NCI-H1417 treated with DMSO at 0.1 percent for 48 hours (cell line): ENCODE data around the gene ISM1.

Experiments used
- DNase-seq: peaks from one replicate; lab custom pipeline; 2025; lab: John Stamatoyannopoulos, UW

ISM1 gene

DNA sequence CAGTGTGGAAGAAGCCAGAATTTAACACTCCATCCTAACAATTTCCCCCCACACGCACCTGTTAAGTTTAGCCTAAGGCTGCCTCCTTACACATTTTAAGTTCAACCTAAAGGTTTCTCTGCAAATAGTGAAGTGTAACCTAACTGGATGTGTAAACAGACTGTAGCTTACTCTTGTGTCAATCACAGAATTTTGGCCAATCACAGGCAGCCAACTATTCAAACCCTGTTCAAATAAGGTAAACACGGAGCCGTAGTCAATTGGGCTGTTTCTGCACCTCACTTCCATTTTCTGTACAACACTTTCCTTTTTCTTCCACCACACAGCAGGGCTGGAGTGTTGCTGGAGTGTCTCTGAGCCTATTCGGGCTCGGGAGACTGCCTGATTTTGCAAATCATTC is 92.1 kb downstream of the ISM1 start:
- no peak for DNase-seq

GRCh38 chr20:13317439-13317838 is 96.4 kb downstream of the ISM1 start:
- DNase-seq: no peak

DNA sequence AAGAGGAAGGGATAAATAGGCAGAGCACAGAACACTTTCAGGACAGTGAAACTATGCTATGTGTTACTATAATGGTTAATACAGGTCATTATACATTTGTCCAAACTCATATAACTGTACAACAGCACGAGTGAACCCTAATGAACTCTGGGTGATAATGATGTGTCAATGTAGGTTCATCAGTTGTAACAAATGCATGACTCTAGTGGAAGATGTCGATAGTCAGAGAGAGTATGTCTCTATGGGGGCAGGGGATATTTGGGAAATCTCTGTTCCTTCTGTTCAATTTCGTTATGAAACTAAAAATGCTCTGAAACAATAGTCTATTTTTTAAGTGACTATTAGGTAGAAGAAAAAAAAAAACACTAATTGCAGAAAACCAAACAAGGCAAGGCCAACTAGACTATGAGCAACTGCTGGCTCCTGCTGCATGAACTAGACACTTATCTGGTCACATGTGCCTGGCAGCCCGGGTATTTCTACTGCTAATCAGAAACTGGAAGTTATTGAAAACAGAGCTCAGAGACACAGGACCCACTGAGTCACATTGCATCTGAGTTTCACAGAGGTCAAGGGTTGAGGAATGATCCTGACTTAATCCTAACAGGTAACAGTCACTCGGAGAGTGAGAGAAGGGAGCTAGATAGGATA is 97.9 kb downstream of the ISM1 start:
- no peak for DNase-seq

- no peak for DNase-seq
Observed at GRCh38 chr20:13320702-13321101, 99.6 kb downstream of the ISM1 start.

DNA sequence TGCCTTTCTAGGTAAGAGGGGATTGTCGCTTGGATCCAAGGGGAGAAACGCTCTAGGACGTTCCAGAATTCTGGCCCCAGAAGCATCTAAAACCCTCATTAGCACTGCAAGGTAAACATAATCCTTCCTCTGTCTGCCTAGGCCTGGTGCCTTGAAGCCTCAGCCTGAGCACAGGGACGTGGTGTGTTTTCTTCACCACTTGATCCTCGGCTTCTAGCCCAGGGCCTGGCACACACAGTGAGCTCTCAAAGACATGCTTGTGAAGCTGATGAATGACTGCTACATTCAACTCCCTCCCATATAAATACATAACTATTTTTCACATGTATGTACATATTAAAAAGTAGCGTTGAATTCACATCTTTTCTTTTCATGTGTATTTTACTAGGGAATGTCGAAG is 100.3 kb downstream of the ISM1 start:
- no peak for DNase-seq

- no peak for DNase-seq
Observed at GRCh38 chr20:13322198-13322597, 101.1 kb downstream of the ISM1 start.

DNA sequence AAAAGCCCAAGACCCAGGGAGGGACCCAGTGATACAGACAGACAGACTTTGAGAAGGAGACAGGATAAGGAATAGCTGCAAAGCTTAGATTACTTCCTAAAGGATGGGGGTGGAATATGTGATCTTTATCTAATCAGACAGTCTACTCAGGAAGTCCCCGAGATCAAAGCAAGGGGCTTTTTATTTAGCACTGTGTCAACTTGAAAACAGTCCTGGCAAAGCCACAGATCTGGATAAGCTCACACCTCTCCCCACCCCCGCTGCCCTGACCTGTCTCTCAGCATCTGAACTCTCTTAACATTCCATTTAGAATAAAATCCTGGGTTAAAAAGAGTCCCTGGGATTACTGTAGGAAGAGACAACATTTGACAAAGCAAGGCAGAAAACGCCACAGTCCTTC is 101.5 kb downstream of the ISM1 start:
- no peak for DNase-seq

DNA sequence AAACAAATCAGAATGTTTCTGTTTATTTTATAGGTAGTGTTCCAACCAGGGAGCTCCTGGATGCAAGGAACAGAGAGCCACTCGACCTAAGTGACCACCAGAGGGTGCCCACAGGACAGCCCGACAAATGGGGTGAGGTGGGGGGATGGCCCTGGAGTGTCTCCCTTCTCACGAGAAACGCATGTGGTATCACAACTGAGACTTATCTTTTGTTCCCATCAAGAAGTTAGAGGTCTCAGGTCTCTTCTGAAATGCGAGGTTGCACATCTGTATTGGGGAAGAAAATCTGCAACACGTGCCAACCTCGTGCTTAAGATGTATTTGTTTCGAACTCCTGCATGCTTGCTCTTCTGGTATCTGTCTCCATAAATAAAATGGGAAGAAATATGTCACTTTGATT is 104.0 kb downstream of the ISM1 start:
- no peak for DNase-seq

- no peak for DNase-seq
Observed at GRCh38 chr20:13325796-13326340, 104.8 kb downstream of the ISM1 start.

DNA sequence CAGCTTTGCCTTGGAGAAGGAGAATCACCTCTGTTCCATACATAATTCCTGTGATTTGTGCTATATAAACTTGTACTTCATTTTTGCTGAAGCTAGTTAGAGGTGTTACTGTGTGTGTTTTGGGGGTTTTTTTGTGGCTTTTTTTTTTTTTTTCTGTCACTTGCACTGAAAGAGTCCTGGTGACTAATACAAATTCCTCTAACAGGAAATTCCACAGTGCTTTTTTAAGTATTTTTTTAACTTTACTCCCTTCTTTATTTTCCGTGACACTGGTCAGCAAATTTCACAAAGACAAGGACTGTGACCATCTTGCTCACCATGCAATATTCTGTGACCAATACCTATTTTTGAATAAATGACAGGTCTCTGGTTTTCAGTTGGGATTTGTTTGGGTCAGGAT is 110.5 kb downstream of the ISM1 start:
- no peak for DNase-seq

DNA sequence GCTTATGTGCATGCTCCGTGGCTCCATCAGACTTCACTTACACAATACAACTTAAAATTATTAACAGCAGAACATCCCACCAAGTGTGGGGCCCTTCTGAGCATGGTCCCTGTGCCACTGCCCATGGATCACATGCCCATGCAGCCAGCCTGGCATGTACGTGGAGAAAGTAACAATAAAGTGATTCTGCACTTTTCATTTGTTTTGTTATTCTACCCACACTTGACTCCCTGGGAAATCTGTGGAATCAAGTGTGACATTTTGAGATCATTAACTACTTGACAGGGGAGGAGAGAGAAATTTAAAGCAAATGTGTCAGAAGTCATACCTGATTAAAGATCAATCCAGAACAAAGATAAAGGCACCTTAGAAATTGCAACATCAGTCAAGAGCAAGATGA is 112.0 kb downstream of the ISM1 start:
- DNase-seq: no peak

GRCh38 chr20:13333793-13334192 is 112.7 kb downstream of the ISM1 start:
- no peak for DNase-seq

DNA sequence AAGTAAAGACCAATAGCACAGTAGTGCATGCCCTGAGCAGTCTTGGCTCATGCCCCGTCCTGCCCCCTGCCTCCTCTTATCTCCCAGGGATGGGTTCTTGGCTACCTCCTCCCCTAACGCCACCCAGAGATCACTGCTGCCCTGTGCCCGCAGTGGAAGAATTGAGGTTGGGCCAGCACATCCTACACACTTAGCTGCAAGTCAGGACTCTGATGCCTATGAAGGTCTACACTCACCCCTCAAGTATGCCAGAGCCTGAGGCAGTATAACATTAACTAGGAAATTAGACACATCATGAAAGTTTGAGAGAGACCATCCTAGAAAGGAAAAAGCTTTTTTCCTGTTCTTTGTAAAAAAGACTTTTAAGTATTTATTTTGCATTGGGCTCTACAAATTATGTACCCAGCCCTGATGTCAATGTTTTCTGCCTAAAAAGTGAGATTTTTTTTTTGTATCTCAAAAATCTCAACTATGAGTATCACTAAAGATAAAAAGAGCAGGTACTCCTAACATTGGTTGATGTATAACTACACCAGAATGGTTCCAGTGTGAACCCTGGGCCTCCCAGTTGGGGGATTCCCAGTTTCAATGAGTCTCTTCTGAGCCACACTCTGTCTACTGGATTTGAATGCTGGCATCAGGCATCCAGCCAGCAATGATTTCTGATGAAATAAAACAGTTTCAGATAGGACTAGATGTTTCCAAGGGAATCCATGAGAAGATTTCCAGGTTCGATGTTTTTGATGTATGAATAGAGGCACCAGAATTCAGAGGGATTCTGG is 115.4 kb downstream of the ISM1 start:
- no peak for DNase-seq

DNA sequence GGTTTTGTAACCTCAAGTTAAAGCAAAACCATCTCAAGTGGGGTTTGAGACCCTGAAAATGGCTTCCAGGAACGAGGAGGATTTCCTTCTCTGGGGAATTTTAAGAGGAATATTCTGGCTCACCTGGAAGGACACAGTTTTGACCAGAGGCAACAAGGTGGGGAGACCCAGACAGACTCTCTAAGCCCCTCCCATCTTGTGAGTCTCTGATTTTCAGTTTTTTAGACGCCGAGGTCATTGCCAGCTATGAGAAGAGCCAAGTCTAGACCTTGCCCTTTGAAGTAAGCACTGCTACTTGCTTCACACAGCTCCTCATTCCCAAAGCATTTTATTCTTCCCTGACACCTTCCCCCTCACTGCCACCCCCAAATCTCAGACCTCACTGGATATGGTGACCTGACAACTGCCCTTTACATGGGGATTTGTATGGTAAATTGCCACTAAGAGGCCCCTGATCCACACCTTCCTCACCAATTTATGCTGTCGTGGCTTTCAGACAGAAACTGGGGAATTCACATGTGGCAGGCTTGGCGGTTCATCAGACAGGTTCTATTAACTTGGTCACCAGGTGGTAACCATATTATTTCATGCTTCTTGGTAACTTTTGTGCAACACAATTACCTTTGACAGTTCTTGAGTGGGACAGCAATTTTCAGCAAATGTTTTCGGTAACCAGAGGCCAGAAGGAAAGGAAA is 116.2 kb downstream of the ISM1 start:
- no peak for DNase-seq

DNA sequence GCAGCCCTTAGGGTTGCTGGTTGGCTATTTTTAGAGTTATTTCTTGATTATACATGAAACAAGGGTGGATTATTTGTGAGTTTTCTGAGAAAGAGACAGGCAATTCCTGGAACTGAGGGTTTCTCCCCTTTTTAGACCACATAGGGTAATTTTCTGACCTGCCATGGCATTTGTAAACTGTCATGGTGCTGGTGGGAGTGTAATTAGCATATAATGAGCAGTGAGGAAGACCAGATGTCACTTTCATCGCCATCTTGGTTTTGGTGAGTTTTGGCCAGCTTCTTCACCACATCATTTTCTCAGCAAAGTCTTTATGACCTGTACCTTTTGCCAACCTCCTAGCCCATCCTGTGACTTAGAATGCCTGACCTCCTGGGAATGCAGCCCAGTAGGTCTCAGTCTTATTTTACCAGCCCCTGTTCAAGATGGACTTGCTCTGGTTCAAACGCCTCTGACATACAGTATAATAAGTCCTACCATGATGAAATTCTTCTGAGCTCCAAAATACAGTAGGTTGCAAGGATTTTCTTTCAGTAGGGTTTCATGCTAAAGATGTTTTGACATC is 117.1 kb downstream of the ISM1 start:
- DNase-seq: no peak

DNA sequence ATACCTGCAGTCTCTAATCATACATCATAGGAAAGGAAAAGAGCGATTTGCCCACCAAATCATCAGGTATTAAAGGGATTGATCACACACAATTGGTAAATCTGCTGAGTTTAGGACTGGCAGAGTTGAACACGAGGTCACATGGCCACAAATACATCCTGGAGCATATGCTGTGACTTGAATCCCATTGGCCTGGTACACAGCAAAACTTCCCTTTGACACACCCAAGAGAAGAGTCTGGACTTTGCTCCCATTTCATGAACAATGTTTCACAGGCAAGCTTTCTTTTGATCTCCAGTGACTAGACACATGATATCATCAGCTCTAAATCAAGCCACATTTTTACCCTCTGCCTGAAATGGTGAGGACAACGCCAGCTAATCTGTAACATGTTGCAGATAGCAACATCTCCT is 117.9 kb downstream of the ISM1 start:
- DNase-seq: no peak

DNA sequence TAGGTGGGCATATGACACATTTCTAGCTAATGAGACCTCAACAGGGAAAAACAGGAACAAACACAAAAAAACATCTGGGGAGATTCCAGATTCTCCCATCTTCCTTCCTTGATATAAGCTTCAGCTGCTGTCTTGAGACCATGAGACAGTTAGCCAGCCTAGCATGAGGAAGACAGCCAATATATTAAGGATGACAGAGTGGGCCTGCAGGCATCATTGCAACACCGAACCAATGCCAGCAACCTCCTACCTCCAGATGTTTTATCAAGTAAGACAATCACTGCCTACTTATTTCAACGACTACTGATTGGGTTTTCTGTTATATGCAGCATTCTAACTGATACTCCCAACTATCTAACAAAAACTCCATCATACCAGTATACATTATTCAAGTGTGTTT is 119.0 kb downstream of the ISM1 start:
- no peak for DNase-seq

DNA sequence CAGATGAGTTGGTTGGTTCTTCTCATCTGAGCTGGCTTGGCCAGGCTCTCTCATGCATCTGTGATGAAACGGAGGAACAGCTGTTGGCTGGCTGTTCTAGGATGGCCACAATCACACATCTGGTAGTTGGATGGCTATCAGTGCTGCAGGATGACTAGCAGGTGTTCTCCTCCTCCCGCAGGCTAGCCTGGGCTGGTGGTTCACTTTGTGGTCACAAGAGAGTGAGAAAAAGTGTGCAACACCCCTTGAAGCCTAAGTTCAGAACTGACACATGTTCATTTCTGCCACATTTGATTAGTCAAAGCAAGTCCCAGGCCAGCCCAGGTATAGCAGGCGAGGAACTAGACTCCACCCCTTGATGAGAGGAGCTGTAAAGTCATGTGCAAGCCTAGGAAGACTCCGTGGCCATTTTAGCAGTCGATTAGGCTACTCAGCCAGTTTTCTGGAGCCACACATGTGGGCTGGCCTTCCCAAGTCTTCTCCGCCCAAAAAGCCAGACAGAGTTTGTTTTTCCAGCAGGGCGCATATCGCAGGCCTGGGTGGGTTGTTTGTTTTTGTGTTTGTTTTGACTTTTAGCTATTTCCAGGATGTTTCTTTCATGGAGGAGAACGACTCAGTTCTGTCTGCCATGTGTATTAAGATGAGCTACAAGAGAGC is 120.8 kb downstream of the ISM1 start:
- DNase-seq: no peak

DNA sequence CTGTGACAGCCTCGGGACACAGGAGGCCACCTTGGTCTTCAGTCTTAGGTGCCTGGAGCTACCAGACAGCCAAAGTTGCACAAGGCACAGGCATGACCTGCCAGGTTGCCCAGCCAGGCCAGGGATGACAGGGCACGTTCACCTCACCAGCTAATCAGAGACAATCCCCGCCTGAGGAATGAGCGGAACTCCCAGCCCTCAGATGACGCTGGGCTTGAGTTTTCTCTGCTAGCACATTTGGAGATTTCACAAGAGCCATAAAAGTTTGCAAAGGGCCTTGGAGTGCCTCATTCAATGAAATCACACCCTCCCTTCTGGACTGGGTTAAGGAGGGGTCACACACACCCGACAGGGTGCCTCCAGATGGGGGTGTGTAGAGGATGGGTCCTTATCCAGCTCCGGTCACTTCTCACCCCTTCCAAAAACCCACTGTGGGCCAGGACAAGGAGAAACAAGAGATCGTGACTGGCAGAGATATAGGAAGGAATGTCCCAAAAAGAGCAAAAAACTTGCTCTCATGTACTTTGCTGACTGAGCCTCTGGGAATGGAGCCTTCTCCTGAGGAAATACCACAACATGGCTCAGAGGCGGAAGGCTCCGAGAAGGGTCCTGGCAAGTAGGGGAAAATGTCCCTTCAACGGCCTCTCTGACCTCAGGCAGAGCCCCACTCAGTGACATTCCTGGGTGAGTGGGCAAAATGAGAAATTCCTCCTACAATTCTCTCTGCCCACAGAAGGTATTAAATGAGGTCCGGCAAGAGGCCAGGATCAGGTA is 121.6 kb downstream of the ISM1 start:
- no peak for DNase-seq

GRCh38 chr20:13344671-13345070 is 123.6 kb downstream of the ISM1 start:
- no peak for DNase-seq
